Measurements from ENCODE around the gene CLDN9. TPM values are rescaled to one million over a fixed set of nuclear protein-coding genes. Genes with fewer than 3 reads are reported as not detected.

The CLDN9 gene
- total and polyA plus RNA-seq, 3 donors from 2014 or later, result 0.34 to 0.39 (median 0.37) TPM

DNA sequence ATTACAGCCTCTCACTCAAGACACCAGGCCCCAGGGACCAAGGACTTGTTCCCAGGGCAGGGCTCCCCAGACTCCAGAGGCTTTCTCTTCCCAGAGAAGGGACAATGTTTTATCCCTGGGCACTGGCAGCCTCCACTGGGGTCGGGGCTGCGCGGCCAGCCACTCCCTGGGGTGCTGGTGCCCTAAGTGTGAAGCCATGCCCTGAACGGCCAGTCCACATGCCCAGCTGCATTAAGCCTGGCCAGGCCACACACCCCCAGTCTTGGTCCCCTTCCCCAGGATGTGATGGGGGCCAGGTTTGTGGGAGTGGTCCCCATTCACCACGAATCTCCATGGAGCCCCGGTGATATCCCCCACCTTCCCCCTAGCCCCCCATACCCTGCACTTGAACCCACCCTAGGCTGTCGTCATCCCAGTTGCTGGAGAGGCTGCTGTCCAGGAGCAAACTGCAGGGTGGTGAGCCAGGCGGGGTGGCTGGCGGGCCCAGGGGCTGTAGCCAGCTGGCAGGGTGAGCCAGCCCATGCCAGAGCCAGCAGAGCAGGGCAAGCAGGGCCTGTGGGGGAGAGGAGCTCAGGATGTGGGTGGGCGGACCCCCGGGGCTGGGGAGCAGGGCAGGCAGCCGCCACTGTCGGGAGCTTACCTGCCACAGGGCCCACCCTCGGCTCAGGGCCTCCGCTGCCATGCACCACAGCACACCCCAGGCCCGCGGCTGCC lies 39.0 kb upstream of the CLDN9 start:
- Histone ChIP-seq H3K27ac (no peak overlapping the region), H3K36me3 (ENCODE audit: low read depth, missing control alignments) (no peaks in the 10 kb centered on the region), H3K4me1 (peaks cover 9% of the 10 kb centered on the region), H3K9me3 (no peaks in the 10 kb centered on the region), H3K27me3 (no peaks in the 10 kb centered on the region), H3K4me3 (no peak overlapping the region)
- intact Hi-C loops (cut with DNase I; ENCODE audit: low total_unique reads), result no loop called here
- 80 to 89% methylated on average over 2 to 17 of the region's 17 CpGs for WGBS, 2 donors
- TF ChIP-seq CTCF (IDR thresholded peaks at IDR 0.05) (no peak), POLR2A (IDR thresholded peaks at IDR 0.05) (no peak)
- DNase-seq, result no peak

- Histone ChIP-seq H3K9me3 (no peaks in the 10 kb centered on the region), H3K27me3 (no peaks in the 10 kb centered on the region), H3K27ac (no peak overlapping the region), H3K4me3 (no peak overlapping the region), H3K4me1 (peaks cover 9% of the 10 kb centered on the region), H3K36me3 (ENCODE audit: low read depth, missing control alignments) (no peaks in the 10 kb centered on the region)
- no peak for DNase-seq
- TF ChIP-seq POLR2A (IDR thresholded peaks at IDR 0.05) (no peak), CTCF (IDR thresholded peaks at IDR 0.05) (no peak)
- 93% methylated on average over 8 to 15 of the region's 15 CpGs for WGBS, 2 donors
- intact Hi-C loops (cut with DNase I; ENCODE audit: low total_unique reads), result no loop called here
These were observed 38.2 kb upstream of the CLDN9 start for GRCh38 chr16:2974319-2975056.

DNA sequence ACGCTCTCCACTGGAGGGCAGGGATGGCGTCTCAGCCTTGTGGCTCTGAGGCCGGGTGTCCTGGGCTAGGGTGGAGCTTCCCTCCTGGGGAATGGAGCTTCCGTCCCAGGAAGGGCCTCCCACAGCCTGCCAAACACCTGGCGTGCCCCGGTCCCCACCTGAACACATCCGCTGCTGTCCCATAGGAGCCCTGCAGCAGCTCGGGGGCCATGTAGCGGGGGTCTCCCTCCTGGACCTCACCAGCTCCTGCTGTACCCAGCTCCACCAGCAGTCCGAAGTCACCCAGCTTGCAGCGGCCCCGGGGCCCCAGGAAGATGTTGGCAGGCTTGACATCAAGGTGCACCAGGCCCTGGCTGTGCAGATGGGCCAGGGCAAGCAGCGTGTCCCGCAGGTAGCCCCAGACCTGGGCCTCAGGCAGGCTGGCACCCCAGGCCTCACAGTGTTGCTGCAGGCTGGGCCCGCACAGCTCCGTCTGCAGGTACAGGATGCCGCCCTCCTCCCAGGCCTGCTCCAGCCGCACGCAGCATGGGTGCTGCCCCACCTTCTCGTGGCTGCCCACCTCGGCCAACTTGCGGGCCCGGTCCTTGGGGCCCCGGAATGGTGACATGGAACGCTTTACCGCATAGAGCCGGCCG lies 37.4 kb upstream of the CLDN9 start:
- 92 to 96% methylated on average over 18 to 28 of the region's 28 CpGs for WGBS, 2 donors
- peaks cover 9% of the 10 kb centered on the region for H3K4me1 ChIP-seq
- TF ChIP-seq CTCF (IDR thresholded peaks at IDR 0.05) (no peak), POLR2A (IDR thresholded peaks at IDR 0.05) (no peak)
- H3K9me3 ChIP-seq, result no peaks in the 10 kb centered on the region
- H3K36me3 ChIP-seq (ENCODE audit: low read depth, missing control alignments), result no peaks in the 10 kb centered on the region
- intact Hi-C loops (cut with DNase I; ENCODE audit: low total_unique reads), result no loop called here
- no peak overlapping the region for H3K27ac ChIP-seq
- no peaks in the 10 kb centered on the region for H3K27me3 ChIP-seq
- no peak overlapping the region for H3K4me3 ChIP-seq
- DNase-seq, result no peak

DNA sequence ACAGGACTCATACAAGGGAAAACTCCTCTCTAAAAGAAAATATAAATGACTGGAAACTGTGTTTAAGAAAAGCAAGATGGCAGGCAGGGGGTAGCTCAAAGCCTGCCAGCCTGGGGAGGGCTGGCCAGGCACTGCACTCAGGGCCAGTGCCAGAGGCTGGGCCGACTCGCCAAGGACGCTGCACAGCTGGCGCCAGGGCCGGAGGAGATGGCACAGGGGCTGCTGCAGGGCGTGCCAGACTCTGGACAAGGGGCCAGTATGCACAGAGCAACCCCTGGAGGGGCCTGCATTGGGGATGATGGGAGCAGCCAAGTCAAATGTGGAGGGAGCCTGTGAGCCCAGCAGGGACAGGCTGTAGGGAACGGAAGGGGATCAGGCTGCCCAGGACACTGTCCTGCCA lies 36.5 kb upstream of the CLDN9 start:
- H3K4me1 ChIP-seq, result peaks cover 13% of the 10 kb centered on the region
- TF ChIP-seq POLR2A (IDR thresholded peaks at IDR 0.05), result no peak
- no peak for TF ChIP-seq CTCF (IDR thresholded peaks at IDR 0.05)
- H3K9me3 ChIP-seq, result no peaks in the 10 kb centered on the region
- DNase-seq, result no peak
- no peak overlapping the region for H3K27ac ChIP-seq
- no peaks in the 10 kb centered on the region for H3K36me3 ChIP-seq (ENCODE audit: low read depth, missing control alignments)
- 76 to 93% methylated on average over 7 of the region's 7 CpGs for WGBS, 2 donors
- no peak overlapping the region for H3K4me3 ChIP-seq
- no peaks in the 10 kb centered on the region for H3K27me3 ChIP-seq
- intact Hi-C loops (cut with DNase I; ENCODE audit: low total_unique reads), result no loop called here
